AG08396 (cell line): ENCODE results near the gene PIK3C2G.
"Not testable (repeated sequence)": the region's sequence is repeated elsewhere in the genome, so short reads cannot be mapped to it uniquely, and the experiment has no call there.

Source experiments
- DNase-seq: peaks from one replicate; pipeline ENCODE4 v3.0.0; 2012; ENCODE audit warnings: low spot score, mixed read lengths

The PIK3C2G gene

DNA sequence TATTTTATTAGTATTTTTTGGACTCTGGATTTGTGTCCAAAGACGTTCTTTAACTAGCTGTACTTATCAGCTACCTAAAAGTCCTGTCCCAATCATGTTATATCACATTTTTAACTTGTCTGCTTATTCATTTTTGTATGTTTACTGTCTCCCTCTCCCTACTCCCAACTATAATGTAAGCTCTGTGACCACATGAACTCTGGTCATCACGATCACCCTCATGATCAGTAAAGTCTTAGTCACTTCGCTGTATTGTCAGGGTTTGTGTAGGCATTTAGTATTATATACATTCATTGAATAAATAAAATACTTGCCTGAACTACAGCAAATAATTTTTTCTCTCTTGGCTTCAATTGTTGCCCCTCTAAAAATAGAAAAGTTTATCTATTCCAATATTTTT, 211.0 kb downstream of the PIK3C2G start:
- no peak for DNase-seq

- DNase-seq: no peak
Observed at GRCh38 chr12:18472806-18473205, 211.5 kb downstream of the PIK3C2G start.

DNA sequence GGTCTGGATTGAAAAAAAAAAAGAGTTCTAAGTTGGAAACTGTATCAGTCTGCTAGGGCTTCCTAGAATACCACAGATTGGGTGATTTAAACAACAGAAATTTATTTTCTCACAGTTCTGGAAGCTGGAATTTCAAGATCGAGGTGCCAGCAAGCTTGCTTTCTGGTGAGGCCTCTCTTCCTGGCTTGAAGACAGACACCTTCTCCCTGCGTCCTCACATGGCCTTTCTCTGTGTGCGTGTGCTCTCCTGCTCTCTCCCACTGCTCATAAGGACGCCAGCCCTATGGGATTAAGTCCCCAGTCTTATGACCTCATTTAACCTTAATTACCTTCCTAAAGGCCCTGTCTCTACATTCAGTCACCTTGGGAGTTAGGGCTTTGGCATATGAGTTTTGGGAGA, 215.5 kb downstream of the PIK3C2G start:
- DNase-seq: no peak

- DNase-seq: no peak
Observed at GRCh38 chr12:18479256-18479655, 217.9 kb downstream of the PIK3C2G start.

DNA sequence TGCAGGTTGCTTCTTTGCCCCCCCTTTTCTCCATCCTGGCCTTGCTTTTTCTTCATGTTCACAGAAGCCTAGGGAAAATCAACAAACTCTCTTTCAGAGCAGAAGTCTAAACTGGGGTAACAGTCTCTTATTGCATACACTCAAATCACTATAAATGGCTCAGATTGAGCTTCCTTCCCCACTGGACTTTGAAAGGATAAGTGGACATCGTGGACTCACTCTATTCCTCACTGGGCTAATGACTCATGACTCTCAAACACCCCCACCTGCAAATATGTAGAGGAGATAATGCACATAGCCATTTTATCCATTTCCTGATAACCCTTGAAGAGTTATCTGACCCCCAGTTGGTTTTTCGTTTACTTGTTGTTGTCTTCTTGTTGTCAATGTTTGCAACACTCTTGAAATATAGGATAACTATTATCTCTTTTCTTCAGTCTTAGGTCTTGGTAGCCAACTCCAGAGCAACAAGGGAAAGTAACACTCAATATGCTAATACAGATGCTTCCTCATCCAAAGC, 221.3 kb downstream of the PIK3C2G start:
- no peak for DNase-seq

DNA sequence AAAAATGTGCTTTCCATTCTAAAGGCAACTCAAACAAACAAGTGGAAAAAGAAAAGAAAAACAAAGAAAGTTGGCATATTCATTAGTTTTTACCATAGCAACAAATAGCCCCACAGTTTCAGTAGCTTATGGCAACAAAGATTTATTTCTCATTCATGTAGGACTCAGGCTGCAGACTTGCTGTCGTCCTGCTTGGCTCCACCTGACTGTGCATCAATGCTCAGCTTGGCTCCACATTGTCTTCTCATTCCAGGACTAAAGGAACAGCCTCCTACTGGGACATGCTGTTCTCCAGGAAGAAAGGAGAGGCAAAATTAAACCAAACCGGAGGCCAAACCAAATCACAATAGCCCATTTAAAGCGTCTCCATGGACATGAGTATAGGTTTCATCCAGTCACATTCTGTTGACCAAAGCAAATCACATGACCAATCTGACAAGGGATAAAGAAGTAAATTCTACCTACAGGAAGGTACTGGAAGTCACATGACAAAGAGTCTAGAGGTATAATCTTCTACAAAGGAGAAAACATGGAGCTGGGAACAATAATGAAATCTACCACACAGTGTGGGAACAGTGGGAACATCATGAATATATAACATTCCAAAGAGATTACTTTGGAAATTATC, 222.5 kb downstream of the PIK3C2G start:
- DNase-seq: no peak

DNA sequence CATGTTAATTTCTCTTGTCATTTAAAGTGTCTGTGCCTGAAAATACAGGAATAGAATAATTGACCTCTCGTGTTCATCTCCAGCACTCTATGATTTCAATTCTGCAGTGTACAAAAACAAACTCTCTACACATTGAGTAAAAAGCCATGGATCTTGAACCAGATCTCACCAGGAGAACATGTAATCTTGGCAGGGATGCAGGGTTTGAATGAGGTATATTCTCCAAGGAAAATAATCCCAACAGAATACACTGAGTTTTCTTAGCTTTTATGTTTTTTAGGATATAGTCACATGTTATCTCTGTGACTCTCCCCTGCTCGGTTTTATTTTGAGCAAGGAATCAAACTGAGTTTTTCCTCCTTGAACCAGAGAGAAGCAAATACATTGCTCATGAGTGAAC, 224.7 kb downstream of the PIK3C2G start:
- DNase-seq: no peak

DNA sequence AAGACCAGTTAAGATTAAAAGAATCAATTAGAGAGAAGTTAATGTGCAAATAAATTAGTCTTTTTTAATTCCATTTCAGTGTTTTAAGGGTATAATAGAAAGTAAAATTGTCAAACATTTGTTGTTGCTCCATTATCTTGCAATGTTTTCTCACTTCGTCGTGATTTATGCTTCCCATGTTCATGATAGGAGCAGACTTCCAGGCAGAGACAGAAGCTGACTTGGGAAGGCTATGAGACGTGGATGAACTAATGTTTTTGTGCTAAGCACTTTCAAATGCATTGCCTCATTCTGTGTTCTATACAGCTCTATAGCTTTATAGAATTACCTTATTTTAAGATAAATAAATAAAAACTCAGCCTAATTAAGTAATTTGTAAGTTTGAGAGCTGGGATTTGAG, 226.2 kb downstream of the PIK3C2G start:
- DNase-seq: no peak

- DNase-seq: no peak
Observed at GRCh38 chr12:18492372-18493025, 231.2 kb downstream of the PIK3C2G start.

DNA sequence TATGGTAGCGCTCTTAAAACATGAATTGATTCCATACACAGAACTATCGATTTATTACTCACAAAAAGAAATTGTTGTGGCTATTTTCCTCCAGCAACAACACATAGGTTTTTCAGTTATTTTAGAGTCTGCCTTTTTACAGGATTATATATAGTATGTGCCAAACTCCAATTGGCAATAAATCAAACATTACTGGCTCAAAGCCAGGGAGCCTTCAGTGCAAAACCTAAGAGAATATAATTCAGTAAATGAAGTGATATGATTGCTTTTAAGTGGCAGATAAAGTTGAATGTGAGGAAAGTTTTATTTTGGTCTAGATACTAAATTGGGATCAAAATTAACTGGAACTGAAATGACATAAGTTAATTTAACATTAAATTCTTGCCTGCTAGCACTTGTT, 234.8 kb downstream of the PIK3C2G start:
- DNase-seq: no peak

DNA sequence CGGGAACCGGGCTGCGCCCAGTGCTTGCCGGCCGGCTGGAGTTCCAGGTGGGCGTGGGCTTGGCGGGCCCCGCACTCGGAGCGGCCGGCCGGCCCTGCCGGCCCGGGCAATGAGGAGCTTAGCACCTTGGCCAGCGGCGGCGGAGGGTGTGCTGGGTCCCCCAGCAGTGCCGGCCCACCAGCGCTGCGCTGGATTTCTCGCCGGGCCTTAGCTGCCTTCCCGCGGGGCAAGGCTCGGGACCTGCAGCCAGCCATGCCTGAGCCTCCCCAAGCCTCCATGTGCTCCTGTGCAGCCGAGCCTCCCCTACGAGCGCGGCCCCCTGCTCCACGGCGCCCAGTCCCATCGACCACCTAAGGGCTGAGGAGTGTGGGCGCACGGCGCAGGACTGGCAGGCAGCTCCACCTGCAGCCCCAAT, 238.8 kb downstream of the PIK3C2G start:
- not testable (repeated sequence) for DNase-seq

DNA sequence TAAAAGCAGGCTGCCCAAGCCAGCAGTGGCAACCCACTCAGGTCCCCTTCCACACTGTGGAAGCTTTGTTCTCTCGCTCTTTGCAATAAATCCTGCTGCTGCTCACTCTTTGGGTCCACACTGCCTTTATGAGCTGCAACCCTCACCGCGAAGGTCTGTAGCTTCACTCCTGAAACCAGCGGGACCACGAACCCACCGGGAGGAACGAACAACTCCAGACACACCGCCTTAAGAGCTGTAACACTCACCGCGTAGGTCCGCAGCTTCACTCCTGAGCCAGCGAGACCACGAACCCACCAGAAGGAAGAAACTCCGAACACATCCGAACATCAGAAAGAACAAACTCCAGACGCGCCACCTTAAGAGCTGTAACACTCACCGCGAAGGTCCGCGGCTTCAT, 239.4 kb downstream of the PIK3C2G start:
- DNase-seq: not testable (repeated sequence)

GRCh38 chr12:18502422-18502968, 241.2 kb downstream of the PIK3C2G start:
- DNase-seq: no peak

GRCh38 chr12:18521461-18521860, 260.1 kb downstream of the PIK3C2G start:
- no peak for DNase-seq

DNA sequence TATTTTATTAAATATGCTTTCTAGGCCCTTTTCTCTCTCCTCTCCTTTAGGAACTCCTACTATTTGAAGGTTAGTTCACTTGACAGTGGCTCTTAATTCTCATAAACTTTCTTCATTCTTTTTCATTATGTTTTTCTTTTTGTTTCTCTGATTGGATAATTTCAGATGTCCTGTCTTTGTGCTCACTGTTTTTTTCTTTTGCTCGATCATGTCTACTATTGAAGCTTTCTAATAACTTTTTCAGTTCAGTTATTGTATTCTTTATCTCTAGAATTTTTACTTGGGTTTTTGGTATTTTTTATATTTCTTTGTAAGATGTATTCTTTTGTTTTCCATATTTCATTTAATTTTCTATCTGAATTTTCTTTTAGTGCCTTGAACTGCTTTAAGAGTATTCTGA, 261.5 kb downstream of the PIK3C2G start:
- DNase-seq: no peak

GRCh38 chr12:18542497-18542896, 281.2 kb downstream of the PIK3C2G start:
- not testable (repeated sequence) for DNase-seq

DNA sequence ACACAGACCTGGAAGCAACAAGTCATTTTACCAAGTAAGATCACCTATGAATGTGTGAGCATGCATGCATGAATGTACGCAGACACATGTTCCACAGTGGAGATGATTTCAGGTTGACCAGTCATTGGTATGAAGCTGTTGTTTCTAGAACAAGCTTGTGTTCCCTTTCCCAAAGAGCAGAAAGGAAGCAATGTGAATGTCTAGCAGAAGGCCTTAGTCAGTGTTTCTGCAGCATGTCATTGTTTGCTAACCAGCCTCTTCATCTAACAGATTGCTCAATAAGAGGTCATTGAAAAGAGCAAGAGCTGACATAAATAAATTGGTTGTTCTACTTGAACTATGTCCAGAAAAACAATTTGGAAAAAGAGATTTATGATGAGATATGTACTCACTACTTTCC, 285.1 kb downstream of the PIK3C2G start:
- no peak for DNase-seq

- DNase-seq: no peak
Observed at GRCh38 chr12:18549598-18549997, 288.3 kb downstream of the PIK3C2G start.

- DNase-seq: no peak
Observed at GRCh38 chr12:18551106-18551505, 289.8 kb downstream of the PIK3C2G start.

DNA sequence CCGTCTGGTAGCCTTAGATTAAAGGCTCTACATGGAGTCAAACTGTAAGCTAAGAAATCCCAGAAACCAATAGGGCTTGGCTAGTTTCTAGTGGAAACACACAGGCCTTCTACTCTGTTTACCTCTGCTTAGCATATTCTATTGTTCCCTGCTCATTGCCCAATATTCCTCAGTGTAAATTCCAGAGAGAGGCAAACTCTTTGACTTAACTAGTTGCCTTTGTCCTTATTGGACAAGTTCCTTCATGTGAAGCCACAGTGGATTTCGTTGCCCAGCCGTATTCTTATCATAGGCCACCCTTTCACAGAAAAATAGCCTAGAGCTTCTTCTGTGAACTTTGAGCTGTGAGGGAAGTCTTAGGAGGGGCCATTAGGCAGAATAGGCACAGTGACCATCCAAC, 290.4 kb downstream of the PIK3C2G start:
- no peak for DNase-seq

DNA sequence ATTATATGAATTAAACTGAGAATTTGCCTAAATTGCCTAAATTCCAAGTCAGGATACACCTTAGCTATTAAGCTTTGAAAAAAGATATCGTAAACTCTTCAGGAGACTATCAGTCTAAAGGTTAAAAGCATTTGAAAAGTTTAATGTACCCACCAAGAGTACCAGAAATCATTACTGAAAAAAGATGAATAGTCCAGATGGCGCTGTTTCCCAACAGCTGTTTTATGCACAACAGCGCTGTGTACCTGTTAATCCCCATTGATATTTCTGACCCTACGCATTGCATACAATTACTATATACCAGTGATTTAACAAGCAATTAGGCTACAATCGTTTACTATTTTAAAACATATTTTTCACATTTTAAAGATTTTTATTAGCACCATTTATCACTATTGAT, 291.5 kb downstream of the PIK3C2G start:
- no peak for DNase-seq

- DNase-seq: no peak
Observed at GRCh38 chr12:18556161-18556560, 294.8 kb downstream of the PIK3C2G start.

DNA sequence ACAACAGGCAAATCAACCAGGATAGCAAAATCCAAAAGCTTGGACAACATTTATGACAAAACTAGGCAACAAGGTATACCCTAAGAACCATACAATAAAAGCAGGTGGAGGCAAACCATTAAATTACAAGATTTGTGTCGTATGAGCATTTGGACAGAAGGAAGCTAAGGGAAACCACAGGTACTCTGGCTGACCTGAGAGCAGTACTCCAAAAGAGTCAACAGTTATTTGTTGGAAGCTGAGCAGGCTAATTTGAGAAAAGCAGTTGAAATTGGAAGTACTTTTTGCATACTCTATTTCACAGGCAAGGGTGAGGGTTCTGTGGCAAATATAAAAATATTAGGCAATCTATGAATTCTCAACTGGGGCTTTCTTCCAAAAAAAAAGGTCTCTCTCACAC, 297.9 kb downstream of the PIK3C2G start:
- DNase-seq: no peak

DNA sequence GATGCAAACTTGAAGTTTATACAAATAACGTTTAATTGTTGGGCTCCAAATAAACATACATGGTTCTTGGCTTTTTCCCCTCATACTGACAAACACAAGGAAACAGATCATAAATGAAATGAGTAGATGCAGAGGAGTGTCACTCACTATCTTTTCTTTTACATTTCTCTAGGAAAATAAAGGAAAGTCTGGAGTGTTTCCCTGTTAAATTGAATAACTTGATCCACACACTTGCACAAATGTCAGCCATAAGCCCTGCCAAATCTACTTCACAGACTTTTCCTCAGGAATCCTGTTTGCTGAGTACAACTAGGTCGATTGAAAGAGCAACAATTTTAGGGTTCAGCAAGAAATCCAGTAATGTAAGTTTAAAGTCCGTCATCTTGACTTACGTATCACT, 301.2 kb downstream of the PIK3C2G start:
- DNase-seq: no peak
